H9 (cell line): Measurements from ENCODE around the gene SWT1. TPM values are rescaled to one million over a fixed set of nuclear protein-coding genes. Genes with fewer than 3 reads are reported as not detected.

Source experiments
- DNase-seq: peaks from one replicate; pipeline ENCODE4 v3.0.0-alpha.2; 2017
- H2AFZ ChIP-seq: one replicate; pipeline ENCODE4 v1.6.1; 2013; ENCODE audit warnings: mild to moderate bottlenecking, low read length, control low read depth, moderate library complexity
- H2AK5ac ChIP-seq: 2 replicates; pipeline ENCODE4 v1.6.1; 2013; ENCODE audit warnings: low read length, control low read depth, mixed read lengths; ENCODE audit not compliant: insufficient read length
- H2BK120ac ChIP-seq: one replicate; pipeline ENCODE4 v1.6.1; 2013; ENCODE audit warnings: low read depth, mild to moderate bottlenecking, low read length, control low read depth, inconsistent platforms; ENCODE audit not compliant: poor library complexity, severe bottlenecking
- H2BK12ac ChIP-seq: 2 replicates; pipeline ENCODE4 v1.6.1; 2013; ENCODE audit warnings: low read length, control low read depth, mixed read lengths, low read depth; ENCODE audit not compliant: insufficient read length
- H2BK15ac ChIP-seq: 2 replicates; pipeline ENCODE4 v1.6.1; 2013; ENCODE audit warnings: low read depth, low read length, control low read depth
- H2BK20ac ChIP-seq: one replicate; pipeline ENCODE4 v1.6.1; 2013; ENCODE audit warnings: low read depth, mild to moderate bottlenecking, low read length, control low read depth, inconsistent platforms; ENCODE audit not compliant: poor library complexity, severe bottlenecking
- H2BK5ac ChIP-seq: 2 replicates; pipeline ENCODE4 v1.6.1; 2013; ENCODE audit warnings: low read length, control low read depth, mixed read lengths; ENCODE audit not compliant: insufficient read length
- H3K14ac ChIP-seq: 2 replicates; pipeline ENCODE4 v1.6.1; 2013; ENCODE audit warnings: low read length, control low read depth; ENCODE audit not compliant: insufficient read depth
- H3K18ac ChIP-seq: 2 replicates; pipeline ENCODE4 v1.6.1; 2013; ENCODE audit warnings: low read depth, mild to moderate bottlenecking, mixed read lengths, low read length, control low read depth; ENCODE audit not compliant: insufficient read length
- H3K23ac ChIP-seq: 2 replicates; pipeline ENCODE4 v1.6.1; 2013; ENCODE audit warnings: low read length, control low read depth, mixed read lengths, low read depth; ENCODE audit not compliant: insufficient read length
- H3K23me2 ChIP-seq: 2 replicates; pipeline ENCODE4 v1.6.1; 2013; ENCODE audit warnings: low read depth, mild to moderate bottlenecking, mixed read lengths, low read length, control low read depth; ENCODE audit not compliant: insufficient read length, poor library complexity, severe bottlenecking
- H3K27ac ChIP-seq: 2 replicates; pipeline ENCODE4 v1.5.1; 2013; ENCODE audit warnings: low read length, control low read depth, mixed read lengths, low read depth; ENCODE audit not compliant: insufficient read length
- H3K27me3 ChIP-seq: 2 replicates; pipeline ENCODE4 v1.6.1; 2013; ENCODE audit warnings: low read length, control low read depth, inconsistent platforms; ENCODE audit not compliant: insufficient read depth
- H3K4ac ChIP-seq: 2 replicates; pipeline ENCODE4 v1.6.1; 2013; ENCODE audit warnings: low read depth, mild to moderate bottlenecking, control low read depth, inconsistent platforms, low read length, moderate library complexity
- H3K4me1 ChIP-seq: 2 replicates; pipeline ENCODE4 v1.6.1; 2013; ENCODE audit warnings: low read length, control low read depth, inconsistent platforms; ENCODE audit not compliant: insufficient read depth
- H3K4me2 ChIP-seq: 2 replicates; pipeline ENCODE4 v1.6.1; 2013; ENCODE audit warnings: low read length, control low read depth, mixed read lengths; ENCODE audit not compliant: insufficient read length, insufficient read depth
- H3K56ac ChIP-seq: 2 replicates; pipeline ENCODE4 v1.6.1; 2013; ENCODE audit warnings: low read depth, mild to moderate bottlenecking, mixed read lengths, low read length, control low read depth; ENCODE audit not compliant: insufficient read length
- H3K79me1 ChIP-seq: 2 replicates; pipeline ENCODE4 v1.6.1; 2013; ENCODE audit warnings: low read depth, mild to moderate bottlenecking, moderate library complexity, low read length, control low read depth, inconsistent platforms; ENCODE audit not compliant: insufficient read depth, poor library complexity, severe bottlenecking
- H3K79me2 ChIP-seq: 2 replicates; pipeline ENCODE4 v1.6.1; 2013; ENCODE audit warnings: low read length, control low read depth, inconsistent platforms; ENCODE audit not compliant: insufficient read depth
- H3K9ac ChIP-seq: 2 replicates; pipeline ENCODE4 v1.6.1; 2013; ENCODE audit warnings: low read length, control low read depth, mixed read lengths; ENCODE audit not compliant: insufficient read length; ENCODE audit errors: extremely low read depth
- H3K9me3 ChIP-seq: one replicate; pipeline ENCODE4 v1.6.1; 2013; ENCODE audit warnings: low read depth, low read length, inconsistent platforms; ENCODE audit not compliant: control insufficient read depth
- H3T11ph ChIP-seq: one replicate; pipeline ENCODE4 v1.6.1; 2013; ENCODE audit warnings: mild to moderate bottlenecking, low read length, control low read depth, inconsistent platforms
- H4K20me1 ChIP-seq: one replicate; pipeline ENCODE4 v1.6.1; 2013; ENCODE audit not compliant: control insufficient read depth, insufficient read length, insufficient read depth
- H4K5ac ChIP-seq: 2 replicates; pipeline ENCODE4 v1.6.1; 2013; ENCODE audit warnings: low read depth, mild to moderate bottlenecking, mixed read lengths, low read length, control low read depth; ENCODE audit not compliant: insufficient read length
- H4K8ac ChIP-seq: replicated peaks from 2 replicates; pipeline ENCODE4 v1.6.1; 2013; ENCODE audit warnings: low read length, control low read depth, mixed read lengths, low read depth; ENCODE audit not compliant: insufficient read length
- H4K91ac ChIP-seq: 2 replicates; pipeline ENCODE4 v1.6.1; 2013; ENCODE audit warnings: low read depth, mild to moderate bottlenecking, moderate library complexity, mixed read lengths, low read length, control low read depth; ENCODE audit not compliant: insufficient read length
- H3K27ac Mint-ChIP-seq, 3 experiments: 2 replicates in 2 of 3; 3 replicates in 1 of 3; pipeline ENCODE4 v1.8.0; 2020 to 2021; ENCODE audit warnings: mixed read lengths in 3 of 3, mild to moderate bottlenecking in 1 of 3, moderate library complexity in 1 of 3
- H3K27me3 Mint-ChIP-seq: 2 replicates; pipeline ENCODE4 v1.8.0; 2021; ENCODE audit warnings: low read depth, mild to moderate bottlenecking, moderate library complexity, mixed read lengths
- H3K36me3 Mint-ChIP-seq, 3 experiments: 2 replicates in 2 of 3; 3 replicates in 1 of 3; pipeline ENCODE4 v1.8.0; 2020 to 2021; ENCODE audit warnings: low read depth in 3 of 3, mixed read lengths in 3 of 3; ENCODE audit not compliant: insufficient read depth in 1 of 3
- H3K4me1 Mint-ChIP-seq, 2 experiments: 2 replicates each; pipeline ENCODE4 v1.8.0; 2020; ENCODE audit warnings: mixed read lengths in 2 of 2
- H3K4me3 Mint-ChIP-seq, 2 experiments: 2 replicates in 1 of 2; 3 replicates in 1 of 2; pipeline ENCODE4 v1.8.0; 2020 to 2021; ENCODE audit warnings: mild to moderate bottlenecking in 2 of 2, mixed read lengths in 2 of 2, moderate library complexity in 1 of 2
- H3K9me3 Mint-ChIP-seq, 2 experiments: 2 replicates in 1 of 2; 3 replicates in 1 of 2; pipeline ENCODE4 v1.8.0; 2020; ENCODE audit warnings: mild to moderate bottlenecking in 2 of 2, mixed read lengths in 2 of 2, moderate library complexity in 1 of 2
- WGBS: extraction: QIAGEN DNeasy Blood & Tissue Kit; methylation state at CpG from one replicate; pipeline ENCODE4 v1.1.7; 2013; ENCODE audit warnings: missing lambda C conversion rate, low lambda C conversion rate, mixed read lengths; ENCODE audit not compliant: insufficient read length; ENCODE audit errors: extremely low coverage; 5-methylcytosine and 5-hydroxymethylcytosine counted together
- total RNA-seq: library from RNA; stranded (reverse); gene quantifications from 2 replicates; pipeline ENCODE4 v1.2.1, GENCODE V29; 2021
- TF ChIP-seq, protein P1 (sequence below): fragments of 200-600 bp; sonication (generic); conservative IDR thresholded peaks from 3 replicates; pipeline ENCODE4 v1.8.0; 2021; ENCODE audit warnings: antibody characterized with exemption, mild to moderate bottlenecking

SWT1 gene
- total RNA-seq, 1 experiment from 2014 or later, result 5.2 TPM

DNA sequence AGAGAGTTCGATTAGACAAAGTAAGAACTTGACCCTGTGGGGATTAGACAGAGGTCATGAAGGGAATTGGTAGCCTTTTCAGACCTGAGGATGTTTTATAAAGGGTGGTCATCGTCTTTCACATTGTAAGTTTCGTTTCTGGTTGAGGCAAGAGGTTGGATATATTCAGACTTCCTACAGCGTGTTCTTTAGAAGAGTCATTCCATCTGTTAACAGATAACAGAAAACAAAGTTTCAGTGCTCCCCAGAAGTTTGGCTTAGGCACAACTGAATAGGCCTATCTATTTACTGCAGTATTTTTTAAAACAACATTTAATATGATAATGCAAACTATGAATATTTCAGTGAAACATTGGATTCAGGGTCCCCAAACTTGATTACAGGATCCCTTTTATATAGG, 177.2 kb downstream of the SWT1 start:
- Histone ChIP-seq H2AK5ac (no peak overlapping the region), H3K23me2 (no peaks in the 10 kb centered on the region), H4K5ac (no peak overlapping the region), H2BK15ac (no peak overlapping the region), H2AFZ (no peak overlapping the region), H2BK20ac (no peak overlapping the region), H3K79me1 (no peaks in the 10 kb centered on the region), H4K20me1 (no peaks in the 10 kb centered on the region), H2BK120ac (no peak overlapping the region), H3K18ac (no peak overlapping the region), H3K23ac (no peak overlapping the region), H3T11ph (no peak overlapping the region), H4K8ac (no peak overlapping the region), H3K4me1 (peaks cover 2% of the 10 kb centered on the region; the same call in 1 of the 2 replicates), H3K14ac (no peak overlapping the region), H3K4ac (no peak overlapping the region), H4K91ac (no peak overlapping the region), H3K9me3 (no peaks in the 10 kb centered on the region), H3K56ac (no peak overlapping the region), H3K27me3 (no peaks in the 10 kb centered on the region), H3K79me2 (no peaks in the 10 kb centered on the region), H3K4me2 (no peak overlapping the region), H3K9ac (no peak overlapping the region), H3K27ac (no peak overlapping the region), H2BK12ac (no peak overlapping the region), H2BK5ac (no peak overlapping the region)
- no peaks in the 10 kb centered on the region; the same call in 1 of the 2 replicates for H3K27me3 Mint-ChIP-seq
- peaks cover 9 to 12% of the 10 kb centered on the region in 2 experiments for H3K4me1 Mint-ChIP-seq
- no peak for DNase-seq
- H3K27ac Mint-ChIP-seq, result no peak overlapping the region
- TF ChIP-seq, protein P1, sequence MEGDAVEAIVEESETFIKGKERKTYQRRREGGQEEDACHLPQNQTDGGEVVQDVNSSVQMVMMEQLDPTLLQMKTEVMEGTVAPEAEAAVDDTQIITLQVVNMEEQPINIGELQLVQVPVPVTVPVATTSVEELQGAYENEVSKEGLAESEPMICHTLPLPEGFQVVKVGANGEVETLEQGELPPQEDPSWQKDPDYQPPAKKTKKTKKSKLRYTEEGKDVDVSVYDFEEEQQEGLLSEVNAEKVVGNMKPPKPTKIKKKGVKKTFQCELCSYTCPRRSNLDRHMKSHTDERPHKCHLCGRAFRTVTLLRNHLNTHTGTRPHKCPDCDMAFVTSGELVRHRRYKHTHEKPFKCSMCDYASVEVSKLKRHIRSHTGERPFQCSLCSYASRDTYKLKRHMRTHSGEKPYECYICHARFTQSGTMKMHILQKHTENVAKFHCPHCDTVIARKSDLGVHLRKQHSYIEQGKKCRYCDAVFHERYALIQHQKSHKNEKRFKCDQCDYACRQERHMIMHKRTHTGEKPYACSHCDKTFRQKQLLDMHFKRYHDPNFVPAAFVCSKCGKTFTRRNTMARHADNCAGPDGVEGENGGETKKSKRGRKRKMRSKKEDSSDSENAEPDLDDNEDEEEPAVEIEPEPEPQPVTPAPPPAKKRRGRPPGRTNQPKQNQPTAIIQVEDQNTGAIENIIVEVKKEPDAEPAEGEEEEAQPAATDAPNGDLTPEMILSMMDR, result no peak
- H3K4me3 Mint-ChIP-seq, result no peak overlapping the region
- H3K36me3 Mint-ChIP-seq, result no peaks in the 10 kb centered on the region
- no peaks in the 10 kb centered on the region for H3K9me3 Mint-ChIP-seq
- WGBS, result no CpG with 5 or more reads among the region's 4 CpGs
